Measurements from ENCODE around the gene PCDH15.

The PCDH15 gene

GRCh38 chr10:54108961-54109360 lies 692.1 kb downstream of the PCDH15 start:
- no peak for DNase-seq

DNA sequence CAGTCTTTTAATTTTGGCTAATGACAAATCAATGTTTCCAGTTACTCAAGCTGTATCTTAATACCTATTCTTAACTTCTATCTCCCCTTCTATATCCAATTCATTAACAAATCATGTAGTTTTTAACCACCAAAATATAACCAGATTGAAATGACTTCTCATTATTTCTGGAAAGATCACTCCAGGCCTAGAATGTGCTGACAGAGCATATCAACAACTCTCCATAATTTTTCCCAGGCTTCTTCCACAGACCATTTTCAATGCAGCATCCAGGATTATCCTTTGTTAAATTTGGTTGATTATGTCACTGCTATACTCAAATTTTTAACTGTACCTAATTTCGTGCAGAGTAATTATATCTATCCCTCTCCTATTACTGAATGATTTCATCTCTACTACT lies 704.1 kb downstream of the PCDH15 start:
- no peak for DNase-seq

DNA sequence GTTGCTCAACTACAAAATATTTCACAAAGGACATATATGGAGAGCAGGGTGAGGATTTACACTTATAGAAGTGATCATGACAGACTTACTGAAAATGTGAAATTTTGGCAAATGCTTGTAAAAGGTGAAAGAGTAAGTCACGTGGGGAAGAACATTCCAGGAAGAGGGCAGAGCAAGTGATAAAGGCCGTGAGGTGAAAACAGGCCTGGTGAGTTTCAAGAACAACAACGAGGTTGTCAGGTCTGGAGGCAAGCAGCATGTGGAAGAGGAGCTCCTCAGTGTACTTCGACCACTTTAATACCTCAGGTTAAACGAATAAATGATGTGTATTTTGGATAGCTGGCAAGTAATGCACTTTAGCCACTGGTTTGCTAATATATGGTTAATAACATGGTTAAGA lies 706.7 kb downstream of the PCDH15 start:
- no peak for DNase-seq

GRCh38 chr10:54091237-54091636 lies 709.8 kb downstream of the PCDH15 start:
- no peak for DNase-seq

- DNase-seq: no peak
Measured at GRCh38 chr10:54081950-54082349, 719.1 kb downstream of the PCDH15 start.

DNA sequence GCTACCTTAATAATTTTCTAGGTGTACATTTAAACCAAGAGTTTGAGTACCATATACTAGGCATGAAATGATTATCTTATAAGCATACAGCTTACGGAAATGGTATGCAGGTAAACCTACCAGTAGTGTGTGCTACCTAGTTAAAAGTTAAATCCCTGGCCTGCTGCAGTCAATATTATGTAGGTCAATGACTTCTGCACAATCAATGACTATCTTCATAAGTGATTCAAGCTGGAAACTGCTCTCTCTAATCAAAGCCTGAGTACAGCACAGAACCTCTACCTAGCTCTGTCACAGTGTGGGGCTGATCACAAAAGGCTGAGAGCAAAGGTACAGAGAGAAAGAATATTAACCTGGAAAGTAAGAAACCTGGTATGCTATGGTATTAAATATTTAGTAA lies 733.7 kb downstream of the PCDH15 start:
- DNase-seq: no peak

- DNase-seq: no peak
Measured at GRCh38 chr10:54066646-54067045, 734.4 kb downstream of the PCDH15 start.

DNA sequence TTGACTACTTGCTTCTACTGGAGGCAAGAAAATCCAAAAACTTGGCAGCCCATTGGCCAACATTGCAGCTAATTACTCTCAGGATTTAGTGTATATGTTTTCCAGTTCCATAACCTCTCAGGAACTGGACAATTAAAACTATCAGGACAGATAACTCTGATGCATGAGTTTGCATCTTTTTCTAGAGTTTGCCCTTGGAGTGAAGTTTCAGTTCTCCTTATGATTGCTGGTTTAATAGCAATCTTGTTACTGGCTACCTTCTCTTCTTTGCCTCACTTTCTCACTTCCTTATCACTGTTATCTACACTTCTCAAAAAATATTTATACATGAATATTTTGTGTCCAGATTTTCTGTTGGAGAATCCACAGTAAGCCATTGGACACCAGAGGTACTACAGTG lies 735.9 kb downstream of the PCDH15 start:
- no peak for DNase-seq

DNA sequence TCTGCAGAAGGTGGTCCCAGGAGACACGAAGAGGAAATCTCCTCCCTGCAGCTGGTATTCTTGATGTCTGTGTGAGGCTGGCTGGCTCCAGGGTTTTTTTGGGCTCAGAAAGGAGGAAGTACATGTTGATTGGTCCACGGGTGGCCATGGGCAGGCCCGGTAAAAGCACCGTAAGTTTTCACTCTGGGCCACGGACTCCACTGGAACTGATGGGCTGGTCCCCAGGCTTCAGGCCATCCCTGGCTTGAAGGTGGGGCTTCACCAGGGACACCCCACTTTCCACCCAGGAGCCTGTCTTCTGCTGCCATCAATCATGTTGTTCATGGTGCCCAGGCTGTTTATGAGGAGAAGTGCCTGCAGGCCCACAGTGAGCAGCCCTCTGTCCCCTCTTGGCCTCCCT lies 736.8 kb downstream of the PCDH15 start:
- DNase-seq: no peak

DNA sequence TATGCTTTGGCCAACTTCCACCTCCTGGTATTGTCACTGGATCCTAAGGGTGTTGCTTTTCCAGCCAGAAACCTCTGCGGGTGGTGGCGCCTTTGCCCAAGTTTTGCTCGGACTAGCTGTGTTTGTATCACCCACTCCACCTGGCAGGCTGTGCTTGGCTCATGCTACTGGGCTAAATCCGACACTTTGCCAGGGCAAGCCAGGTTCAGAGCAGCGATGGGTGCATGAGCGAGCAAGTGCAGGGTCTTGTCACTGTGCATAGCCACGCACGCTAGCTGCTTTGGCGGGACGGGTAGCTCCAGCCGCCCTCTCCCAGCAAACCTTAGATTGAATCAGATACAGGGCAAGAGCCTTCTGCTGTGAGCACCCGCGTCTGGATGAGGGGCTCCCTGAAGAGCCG lies 737.5 kb downstream of the PCDH15 start:
- DNase-seq: no peak

DNA sequence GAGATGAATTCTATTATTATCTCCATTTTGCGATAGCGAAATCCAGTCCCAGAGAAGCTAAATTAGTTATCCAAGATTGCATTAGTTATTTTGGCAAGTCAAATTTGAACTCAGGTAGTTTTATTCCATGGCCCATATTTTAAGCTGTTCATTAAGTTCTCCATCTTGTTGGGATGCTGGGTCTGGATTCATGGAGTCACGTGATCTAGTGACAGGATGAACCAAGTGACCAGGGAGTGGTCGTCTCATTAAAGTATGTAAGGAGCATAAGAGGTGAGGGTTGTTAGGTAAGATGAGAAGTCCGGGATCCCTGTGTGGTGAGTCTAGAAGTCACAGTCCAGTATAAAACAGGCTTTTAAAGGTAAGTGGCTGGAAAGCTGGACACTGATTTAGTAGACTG lies 740.5 kb downstream of the PCDH15 start:
- DNase-seq: no peak

- no peak for DNase-seq
Measured at GRCh38 chr10:54057357-54057756, 743.7 kb downstream of the PCDH15 start.

DNA sequence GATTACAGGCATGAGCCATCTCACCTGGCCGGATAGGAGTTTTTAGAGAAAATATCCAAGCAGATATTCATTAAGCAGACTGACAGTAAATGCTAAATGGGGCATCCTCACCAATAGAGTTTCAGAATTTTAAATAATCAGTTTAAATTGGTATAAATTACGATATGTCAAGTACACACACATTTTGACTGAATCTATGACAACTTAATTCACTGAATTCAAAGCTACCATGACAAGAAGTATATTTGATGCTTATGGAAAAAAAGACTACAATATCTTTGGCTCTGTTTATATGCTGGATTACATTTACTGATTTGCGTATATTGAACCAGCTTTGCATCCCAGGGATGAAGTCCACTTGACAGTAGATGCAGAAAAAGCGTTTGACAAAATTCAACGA lies 774.7 kb downstream of the PCDH15 start:
- DNase-seq: no peak

DNA sequence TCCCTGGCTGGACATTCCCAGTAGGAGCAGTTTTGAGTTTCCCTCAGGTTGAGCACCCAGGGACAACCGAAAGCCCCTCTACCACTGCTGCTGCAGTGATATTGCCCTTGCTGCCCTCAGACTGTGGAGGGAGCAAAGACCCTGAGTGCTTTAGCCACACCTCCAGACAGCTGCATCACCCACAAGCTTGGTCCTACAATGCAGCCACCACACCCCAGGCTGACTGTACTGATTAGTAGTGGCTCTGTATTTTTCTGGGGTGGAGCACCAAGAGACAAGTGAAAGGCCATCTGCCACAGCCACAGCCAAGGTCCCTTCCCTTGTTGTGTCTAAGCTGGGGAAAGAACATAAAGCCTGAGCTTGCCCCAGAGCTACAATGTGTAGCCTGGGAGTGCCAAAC lies 789.9 kb downstream of the PCDH15 start:
- DNase-seq: no peak

DNA sequence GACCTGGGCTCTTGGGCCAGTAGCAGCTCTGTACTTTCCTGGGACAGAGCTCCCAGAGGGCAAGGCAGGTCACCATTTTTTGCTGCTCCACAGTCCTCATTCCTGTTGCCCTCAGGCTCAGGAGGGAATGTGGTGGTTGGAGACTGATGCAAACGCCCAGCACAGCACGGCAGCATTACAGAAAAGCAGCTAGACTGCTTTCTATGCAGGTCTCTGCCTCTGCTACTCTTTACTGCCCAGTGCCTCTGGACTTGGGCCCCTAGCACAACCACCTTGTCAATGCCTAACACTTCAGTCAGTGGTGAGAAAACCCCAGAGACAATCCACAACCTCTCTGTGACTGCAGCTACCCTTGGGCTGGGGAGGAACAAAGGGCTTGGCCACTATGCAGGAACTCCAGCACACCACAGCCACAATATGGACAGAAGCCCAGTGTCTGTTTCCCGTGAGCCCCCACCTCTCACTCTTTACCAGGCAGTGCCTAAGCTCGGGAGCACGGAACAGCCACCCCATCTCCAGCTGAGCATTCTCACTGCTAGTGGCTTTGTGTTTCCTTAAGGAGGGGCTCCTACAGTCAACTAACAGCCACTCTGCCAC lies 790.6 kb downstream of the PCDH15 start:
- DNase-seq: no peak

- no peak for DNase-seq
Measured at GRCh38 chr10:54009672-54010071, 791.4 kb downstream of the PCDH15 start.

GRCh38 chr10:54002077-54002476 lies 799.0 kb downstream of the PCDH15 start:
- no peak for DNase-seq

GRCh38 chr10:53997953-53998352 lies 803.1 kb downstream of the PCDH15 start:
- DNase-seq: no peak

- DNase-seq: no peak
Measured at GRCh38 chr10:53990799-53991238, 810.2 kb downstream of the PCDH15 start.

DNA sequence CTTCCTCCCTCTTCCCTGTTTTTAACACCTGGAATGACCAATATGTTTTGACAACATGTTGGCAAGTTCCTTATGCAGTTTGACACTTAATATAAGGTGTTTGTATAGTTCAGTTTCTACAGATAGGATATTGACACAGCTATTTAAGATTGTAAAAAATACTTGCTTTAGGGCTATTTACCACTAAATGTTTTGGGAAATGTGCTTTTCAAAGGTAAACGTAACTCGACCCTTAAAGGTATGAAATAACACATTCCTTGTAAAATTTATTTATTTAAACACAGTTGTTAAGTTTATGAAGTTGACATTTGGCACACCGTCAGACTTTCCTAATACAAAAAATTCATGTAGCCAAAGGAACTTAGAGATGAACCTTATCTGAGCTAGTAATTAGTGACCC lies 817.6 kb downstream of the PCDH15 start:
- no peak for DNase-seq

GRCh38 chr10:53980210-53980609 lies 820.8 kb downstream of the PCDH15 start:
- no peak for DNase-seq

- no peak for DNase-seq
Measured at GRCh38 chr10:53978301-53978700, 822.7 kb downstream of the PCDH15 start.

DNA sequence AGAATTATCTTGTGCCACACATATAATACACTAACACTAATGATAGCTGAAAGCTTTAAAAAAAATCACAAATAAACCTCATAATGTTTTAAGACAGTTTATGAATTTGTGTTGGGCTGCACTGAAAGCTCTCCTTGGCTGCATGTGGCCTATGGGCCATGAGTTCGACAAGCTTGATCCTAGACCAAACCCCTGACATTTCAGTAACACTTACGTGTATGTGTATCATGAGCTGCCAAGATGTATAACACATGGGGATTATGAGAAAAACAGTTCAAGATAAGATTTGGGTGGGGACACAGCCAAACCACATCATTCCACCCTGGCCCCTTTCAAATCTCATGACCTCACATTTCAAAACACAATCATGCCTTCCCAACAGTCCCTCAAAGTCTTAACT lies 823.8 kb downstream of the PCDH15 start:
- DNase-seq: no peak

- DNase-seq: no peak
Measured at GRCh38 chr10:53957401-53957800, 843.6 kb downstream of the PCDH15 start.

DNA sequence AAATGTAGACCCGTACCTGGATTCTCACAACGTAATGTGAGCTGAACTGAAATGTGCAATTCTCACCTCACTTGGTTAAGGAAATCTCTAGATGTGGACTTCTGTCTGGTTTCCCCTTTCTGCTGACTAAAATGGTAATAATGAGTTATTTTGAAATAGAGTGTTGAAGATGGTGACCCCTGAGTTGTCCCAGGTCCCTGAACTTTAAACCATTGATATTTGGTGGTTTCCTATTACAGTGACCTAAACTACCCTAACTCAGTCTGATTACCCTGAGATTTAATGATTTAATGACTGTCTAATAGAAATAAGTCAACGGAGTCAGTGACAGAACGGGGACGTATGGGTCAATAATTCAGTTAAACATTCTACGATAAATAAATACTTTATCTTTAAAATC lies 845.9 kb downstream of the PCDH15 start:
- DNase-seq: no peak
